Activated CD4-positive, alpha-beta T cell treated with anti-CD3 and anti-CD28 coated beads, Interleukin-2, amount 10 ng/mL, durations not matched to agents 7 days and 5 days (primary cell): ENCODE measurements around the gene KRT80. TPM values are rescaled to one million over a fixed set of nuclear protein-coding genes. Genes with fewer than 3 reads are reported as not detected.

Experiments
- CTCF ChIA-PET: fragments of 350-600 bp; sonication (Branson Sonifier 250); formaldehyde crosslinking; loops from one replicate; lab custom pipeline; 2021; ENCODE audit warnings: antibody characterized with exemption; lab: Charles Lee
- POLR2A ChIA-PET: fragments of 350-600 bp; sonication (Branson Sonifier 250); formaldehyde crosslinking; loops from one replicate; lab custom pipeline; 2021; ENCODE audit warnings: antibody characterized with exemption; lab: Charles Lee
- DNase-seq: peaks from one replicate; pipeline ENCODE4 v3.0.0-alpha.2; 2020
- H3K27ac Mint-ChIP-seq: one replicate; pipeline ENCODE4 v1.8.0; 2021; ENCODE audit warnings: mild to moderate bottlenecking, moderate library complexity, mixed read lengths
- H3K27me3 Mint-ChIP-seq: one replicate; pipeline ENCODE4 v1.8.0; 2021; ENCODE audit warnings: mixed read lengths
- H3K36me3 Mint-ChIP-seq: one replicate; pipeline ENCODE4 v1.8.0; 2021; ENCODE audit warnings: low read depth, mixed read lengths
- H3K4me1 Mint-ChIP-seq: one replicate; pipeline ENCODE4 v1.8.0; 2021; ENCODE audit warnings: mixed read lengths
- H3K4me3 Mint-ChIP-seq: one replicate; pipeline ENCODE4 v1.8.0; 2021; ENCODE audit warnings: mild to moderate bottlenecking, moderate library complexity, mixed read lengths
- H3K9me3 Mint-ChIP-seq: one replicate; pipeline ENCODE4 v1.8.0; 2021; ENCODE audit warnings: mixed read lengths
- total RNA-seq, 2 experiments: library from RNA; stranded (reverse); gene quantifications; one replicate each; pipeline ENCODE4 v1.2.3, GENCODE V29; 2021

The KRT80 gene
- total RNA-seq, 2 experiments from 2014 or later, result not detected

GRCh38 chr12:52205612-52206303, 13.9 kb upstream of the KRT80 start:
- peaks cover 20% of the 10 kb centered on the region for H3K27me3 Mint-ChIP-seq
- DNase-seq, result no peak
- no peak overlapping the region for H3K4me3 Mint-ChIP-seq
- POLR2A ChIA-PET, result no interaction called here
- no peaks in the 10 kb centered on the region for H3K9me3 Mint-ChIP-seq
- no peaks in the 10 kb centered on the region for H3K36me3 Mint-ChIP-seq
- no peaks in the 10 kb centered on the region for H3K4me1 Mint-ChIP-seq
- no peak overlapping the region for H3K27ac Mint-ChIP-seq
- CTCF ChIA-PET, result no interaction called here

DNA sequence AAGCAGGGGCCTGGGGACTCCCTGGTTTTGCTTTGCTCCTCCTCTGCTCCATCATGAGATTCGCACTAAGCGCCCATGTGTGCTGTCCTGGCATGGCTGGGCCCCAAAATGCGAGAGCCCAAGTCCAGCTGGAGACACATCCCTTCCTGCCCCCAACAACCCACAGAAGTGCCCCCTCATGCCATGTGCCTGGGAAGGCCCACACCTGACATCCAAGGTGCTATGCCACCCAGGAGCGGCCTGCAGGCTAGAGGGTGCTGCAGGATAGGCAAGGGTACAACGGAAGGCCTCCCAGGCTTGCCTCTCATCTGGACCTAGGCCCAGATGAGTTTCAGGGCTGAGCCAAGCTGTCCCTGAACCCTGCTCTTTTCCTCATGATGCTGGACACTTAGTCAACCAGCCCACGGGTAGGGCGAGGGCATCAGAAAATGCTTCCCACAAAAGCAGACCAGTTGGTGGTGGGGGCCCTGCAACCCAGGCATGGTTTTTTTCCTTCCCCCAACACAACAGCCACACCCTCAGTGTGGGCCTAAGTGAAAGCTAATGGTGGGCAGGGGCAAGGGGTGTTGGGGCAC, 13.2 kb upstream of the KRT80 start:
- CTCF ChIA-PET, result no interaction called here
- H3K4me1 Mint-ChIP-seq, result no peaks in the 10 kb centered on the region
- H3K9me3 Mint-ChIP-seq, result no peaks in the 10 kb centered on the region
- H3K27ac Mint-ChIP-seq, result no peak overlapping the region
- no peak for DNase-seq
- peaks cover 20% of the 10 kb centered on the region for H3K27me3 Mint-ChIP-seq
- H3K36me3 Mint-ChIP-seq, result no peaks in the 10 kb centered on the region
- POLR2A ChIA-PET, result no interaction called here
- H3K4me3 Mint-ChIP-seq, result no peak overlapping the region

- ChIA-PET CTCF (no interaction called here), POLR2A (no interaction called here)
- Mint-ChIP-seq H3K4me1 (no peaks in the 10 kb centered on the region), H3K27me3 (peaks cover 14% of the 10 kb centered on the region), H3K4me3 (no peak overlapping the region), H3K36me3 (no peaks in the 10 kb centered on the region), H3K27ac (no peak overlapping the region), H3K9me3 (no peaks in the 10 kb centered on the region)
- no peak for DNase-seq
Measured at GRCh38 chr12:52204095-52204930, 12.5 kb upstream of the KRT80 start.

- Mint-ChIP-seq H3K27ac (no peak overlapping the region), H3K4me3 (no peak overlapping the region), H3K4me1 (no peaks in the 10 kb centered on the region), H3K36me3 (no peaks in the 10 kb centered on the region), H3K27me3 (peaks cover 8% of the 10 kb centered on the region), H3K9me3 (no peaks in the 10 kb centered on the region)
- DNase-seq, result no peak
- POLR2A ChIA-PET, result no interaction called here
- CTCF ChIA-PET, result no interaction called here
Measured at GRCh38 chr12:52203079-52203921, 11.5 kb upstream of the KRT80 start.

DNA sequence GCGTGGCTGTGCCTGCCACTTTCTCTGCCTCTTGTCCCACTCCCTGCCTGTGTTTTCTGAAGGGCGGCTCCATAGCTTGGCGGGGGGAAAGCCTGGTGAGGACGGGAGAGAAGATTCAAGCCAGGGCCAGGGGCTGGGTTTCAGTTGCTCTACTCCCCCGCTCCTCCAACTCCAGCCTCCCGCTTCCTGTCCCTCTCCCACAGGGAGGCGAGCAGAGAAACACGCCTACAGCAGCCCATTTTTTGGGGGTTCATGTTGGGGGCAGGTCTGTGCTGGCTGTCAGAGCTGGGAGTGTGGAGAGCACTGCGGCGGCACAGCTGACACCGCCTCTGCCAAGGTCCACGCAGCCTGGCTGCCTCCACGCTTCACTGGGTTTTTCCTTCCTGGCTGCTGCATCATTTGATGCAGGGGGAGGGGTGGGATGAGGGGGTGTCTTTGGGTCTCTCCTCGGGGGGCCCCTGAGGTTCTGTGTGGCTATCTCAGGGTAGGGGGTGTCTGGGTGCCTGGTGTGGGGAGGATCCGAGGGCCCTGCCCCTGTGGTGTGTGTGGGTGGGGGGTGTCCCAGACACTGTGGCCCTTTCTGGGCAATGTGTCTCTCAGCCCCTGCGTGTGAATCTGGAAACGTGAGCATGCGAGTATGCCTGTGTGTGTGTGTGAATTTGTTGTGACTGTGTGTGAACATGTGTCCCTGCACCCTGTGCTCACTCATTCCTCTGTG, 10.7 kb upstream of the KRT80 start:
- ChIA-PET POLR2A (no interaction called here), CTCF (no interaction called here)
- no peak for DNase-seq
- H3K9me3 Mint-ChIP-seq, result no peaks in the 10 kb centered on the region
- H3K27me3 Mint-ChIP-seq, result peaks cover 7% of the 10 kb centered on the region
- H3K4me3 Mint-ChIP-seq, result no peak overlapping the region
- H3K4me1 Mint-ChIP-seq, result no peaks in the 10 kb centered on the region
- H3K27ac Mint-ChIP-seq, result no peak overlapping the region
- no peaks in the 10 kb centered on the region for H3K36me3 Mint-ChIP-seq

DNA sequence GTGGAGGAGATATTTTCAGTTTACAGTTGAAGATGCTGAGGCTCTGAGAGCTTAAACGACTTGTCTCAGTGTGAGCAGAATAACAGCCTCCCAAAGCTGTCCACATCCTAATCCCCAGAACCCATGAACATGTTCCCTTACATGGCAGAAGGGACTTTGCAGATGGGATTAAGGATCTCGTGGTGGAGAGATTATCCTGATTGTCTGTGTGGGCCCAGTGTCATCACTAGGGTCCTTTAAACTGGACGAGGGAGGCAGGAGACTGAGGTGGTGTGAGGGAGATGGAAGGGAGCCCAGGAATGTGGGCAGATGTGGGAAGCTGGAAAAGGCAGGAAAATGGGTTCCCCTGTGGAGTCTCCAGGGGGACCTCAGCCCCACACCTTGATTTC, 9.6 kb upstream of the KRT80 start:
- H3K4me3 Mint-ChIP-seq, result no peak overlapping the region
- ChIA-PET POLR2A (no interaction called here), CTCF (no interaction called here)
- H3K27me3 Mint-ChIP-seq, result peaks cover 7% of the 10 kb centered on the region
- H3K9me3 Mint-ChIP-seq, result no peaks in the 10 kb centered on the region
- no peak overlapping the region for H3K27ac Mint-ChIP-seq
- H3K4me1 Mint-ChIP-seq, result no peaks in the 10 kb centered on the region
- no peaks in the 10 kb centered on the region for H3K36me3 Mint-ChIP-seq
- no peak for DNase-seq

DNA sequence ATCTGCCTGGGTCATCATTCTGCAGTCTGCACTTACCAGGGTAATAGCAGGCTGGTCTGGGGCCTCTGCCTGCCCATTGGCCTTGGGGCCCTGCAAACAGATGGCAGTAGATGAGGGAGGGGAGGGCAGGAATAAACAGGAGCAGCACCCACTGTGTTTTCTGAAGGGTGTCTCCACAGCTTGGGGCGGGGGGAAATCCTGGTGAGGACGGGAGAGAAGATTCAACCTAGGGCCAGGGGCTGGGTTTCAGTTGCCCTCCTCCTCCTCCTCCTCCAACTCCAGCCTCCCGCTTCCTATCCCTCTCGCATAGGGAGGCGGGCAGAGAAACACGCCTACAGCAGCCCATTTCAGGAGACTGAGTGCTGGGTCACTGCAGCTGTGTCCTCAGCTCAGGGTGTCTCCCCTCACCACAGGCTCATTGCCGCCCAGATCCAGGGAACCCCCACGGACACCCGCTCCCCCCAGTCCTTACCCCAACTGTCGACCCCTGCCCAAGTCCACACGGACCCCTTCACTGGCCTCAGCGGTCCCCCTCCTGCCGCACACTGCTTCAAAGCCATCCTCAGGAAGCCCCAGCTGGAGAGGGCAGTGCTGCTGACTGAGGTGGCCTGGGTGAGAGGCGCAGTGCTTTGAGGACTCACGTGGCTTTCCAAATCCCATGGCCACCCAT, 9.1 kb upstream of the KRT80 start:
- POLR2A ChIA-PET, result no interaction called here
- CTCF ChIA-PET, result interaction anchor here (0.9 to 1.3 kb wide), 2 partner anchors 15 to 78 kb away, joined by 3 read pairs; no protein-coding TSS in a partner anchor
- Mint-ChIP-seq H3K27me3 (peaks cover 7% of the 10 kb centered on the region), H3K27ac (no peak overlapping the region), H3K4me3 (no peak overlapping the region), H3K9me3 (no peaks in the 10 kb centered on the region), H3K4me1 (no peaks in the 10 kb centered on the region), H3K36me3 (no peaks in the 10 kb centered on the region)
- DNase-seq, result no peak

- POLR2A ChIA-PET, result interaction anchor here (0.6 kb wide), 1 partner anchor 778 kb away, joined by 3 read pairs; no protein-coding TSS in a partner anchor
- Mint-ChIP-seq H3K27ac (no peak overlapping the region), H3K9me3 (no peaks in the 10 kb centered on the region), H3K4me3 (no peak overlapping the region), H3K27me3 (peaks cover 7% of the 10 kb centered on the region), H3K4me1 (no peaks in the 10 kb centered on the region), H3K36me3 (no peaks in the 10 kb centered on the region)
- DNase-seq, result no peak
- CTCF ChIA-PET, result interaction anchor here (0.8 to 1.3 kb wide), 3 partner anchors 16 to 107 kb away, joined by 3 read pairs; no protein-coding TSS in a partner anchor
Measured at GRCh38 chr12:52200086-52200780, 8.4 kb upstream of the KRT80 start.

GRCh38 chr12:52199294-52199919, 7.6 kb upstream of the KRT80 start:
- no peak for DNase-seq
- Mint-ChIP-seq H3K9me3 (no peaks in the 10 kb centered on the region), H3K27me3 (peaks cover 9% of the 10 kb centered on the region), H3K4me3 (no peak overlapping the region), H3K4me1 (peaks cover under 1% of the 10 kb centered on the region), H3K36me3 (no peaks in the 10 kb centered on the region), H3K27ac (no peak overlapping the region)
- POLR2A ChIA-PET, result interaction anchor here (0.6 kb wide), 1 partner anchor 779 kb away, joined by 3 read pairs; no protein-coding TSS in a partner anchor
- CTCF ChIA-PET, result interaction anchor here (0.6 to 1.3 kb wide), 3 partner anchors 79 to 107 kb away, joined by 3 to 7 read pairs (median 3); no protein-coding TSS in a partner anchor

DNA sequence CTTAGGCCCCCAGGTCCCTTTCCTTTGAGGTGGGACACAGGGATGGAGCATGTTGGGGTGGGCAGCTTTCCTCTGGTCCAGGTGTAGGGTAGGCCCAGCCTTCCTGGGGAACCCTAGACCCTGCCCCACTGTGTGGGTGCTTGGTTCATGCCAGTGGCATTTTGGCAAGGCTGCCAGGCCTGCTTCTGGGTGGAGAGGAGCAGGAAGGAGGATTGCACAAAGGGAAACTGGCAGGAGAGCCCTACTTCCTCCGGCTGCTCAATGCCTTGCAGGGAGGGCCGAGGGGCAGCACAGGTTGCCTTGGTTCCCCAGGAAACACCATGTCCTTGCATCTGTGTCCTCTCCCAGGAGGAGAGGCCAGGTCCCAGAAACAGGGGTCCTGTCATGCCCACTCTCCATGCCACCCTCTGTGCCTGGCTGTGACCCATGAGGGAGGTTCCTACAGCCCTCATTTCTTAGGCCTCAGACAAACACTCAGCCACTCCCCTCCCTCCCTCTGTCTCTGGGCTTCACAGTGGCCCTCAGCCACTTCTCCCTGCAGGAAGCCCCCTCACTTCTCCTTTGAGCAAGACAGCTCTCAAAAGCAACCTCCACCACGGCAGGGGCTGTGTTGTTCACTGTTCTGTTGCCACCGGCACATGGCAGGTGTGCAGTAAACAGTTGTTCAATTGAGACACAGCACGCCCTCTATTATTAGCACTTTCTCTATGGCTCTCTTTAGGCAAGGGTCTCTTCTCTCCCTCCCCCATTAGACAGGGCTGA, 6.8 kb upstream of the KRT80 start:
- Mint-ChIP-seq H3K27me3 (peaks cover 12% of the 10 kb centered on the region), H3K36me3 (no peaks in the 10 kb centered on the region), H3K9me3 (no peaks in the 10 kb centered on the region), H3K27ac (no peak overlapping the region), H3K4me1 (peaks cover 2% of the 10 kb centered on the region), H3K4me3 (no peak overlapping the region)
- ChIA-PET POLR2A (no interaction called here), CTCF (interaction anchor here (0.6 kb wide), 1 partner anchor 79 kb away, joined by 7 read pairs; no protein-coding TSS in a partner anchor)
- DNase-seq, result no peak
